DMS 273 treated with DMSO at 0.1 percent for 48 hours (cell line): ENCODE data around the gene IFITM1.
"Not testable (repeated sequence)": the region's sequence is repeated elsewhere in the genome, so short reads cannot be mapped to it uniquely, and the experiment has no call there.

Experiments
- DNase-seq: peaks from one replicate; lab custom pipeline; 2025; lab: John Stamatoyannopoulos, UW

IFITM1 gene

GRCh38 chr11:313787-314553, at the start of gene IFITM1:
Gene IFITM1 (plus strand): TSS chr11:314040. CDS start chr11:314171, 131 bp downstream.
- DNase-seq, result no peak

DNA sequence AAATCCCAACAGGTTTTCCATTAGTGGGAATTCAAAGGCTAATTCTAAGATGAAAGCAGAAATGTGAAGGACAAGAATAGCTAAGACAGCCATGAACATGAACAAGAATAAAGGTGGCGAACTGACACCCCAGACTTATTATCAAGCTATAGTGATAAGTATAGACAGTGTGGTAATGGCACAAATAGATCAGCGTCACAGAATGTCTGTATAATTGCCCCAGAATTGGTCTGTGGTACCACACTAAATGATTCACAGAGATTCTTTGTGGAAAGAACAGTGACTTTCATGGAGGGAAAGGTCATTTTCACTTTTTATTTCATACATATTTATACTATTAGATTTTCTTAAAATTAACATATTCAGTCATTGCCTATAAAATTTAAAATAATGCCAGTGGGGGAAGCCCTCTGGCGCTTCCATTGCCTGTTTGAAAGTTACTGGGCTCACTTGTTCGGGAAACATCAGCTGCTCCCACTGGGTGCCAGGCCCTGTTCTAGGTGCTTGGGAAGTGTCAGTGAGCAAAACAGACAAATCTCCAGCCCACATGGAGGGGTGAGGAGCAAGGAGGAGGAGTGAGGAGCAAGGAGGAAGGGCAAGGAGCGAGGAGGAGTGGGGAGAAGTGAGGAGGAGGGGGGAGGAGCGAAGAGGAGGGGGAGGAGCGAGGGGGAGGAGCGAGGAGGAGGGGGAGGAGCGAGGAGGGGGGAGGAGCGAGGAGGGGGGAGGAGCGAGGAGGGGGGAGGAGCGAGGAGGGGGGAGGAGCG, 47.0 kb upstream of the IFITM1 start:
- DNase-seq, result no peak

DNA sequence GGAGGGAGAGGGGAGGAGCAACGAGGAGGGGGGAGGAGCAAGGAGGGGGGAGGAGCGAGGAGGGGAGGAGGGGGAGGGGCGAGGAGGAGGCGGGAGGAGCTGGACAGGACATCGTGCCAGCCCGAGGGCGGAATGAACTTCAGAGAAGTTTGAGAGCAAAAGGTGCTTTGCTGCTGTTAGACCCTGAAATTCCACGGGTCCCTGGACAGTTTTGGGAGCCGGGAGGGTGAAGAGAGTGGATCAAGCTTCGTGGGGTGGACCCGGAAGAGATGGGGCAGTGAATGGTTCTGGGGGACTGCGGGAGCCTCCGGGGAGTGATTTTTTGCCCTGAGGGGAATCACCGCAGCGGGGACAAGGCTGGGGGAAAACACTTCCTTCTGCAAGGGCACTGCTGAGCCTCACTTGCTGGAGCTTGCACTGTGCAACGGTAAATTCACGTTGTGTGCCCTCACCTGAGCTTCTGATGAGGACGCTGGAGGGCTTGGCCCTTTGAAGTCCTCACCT, 46.3 kb upstream of the IFITM1 start:
- DNase-seq, result no peak

DNA sequence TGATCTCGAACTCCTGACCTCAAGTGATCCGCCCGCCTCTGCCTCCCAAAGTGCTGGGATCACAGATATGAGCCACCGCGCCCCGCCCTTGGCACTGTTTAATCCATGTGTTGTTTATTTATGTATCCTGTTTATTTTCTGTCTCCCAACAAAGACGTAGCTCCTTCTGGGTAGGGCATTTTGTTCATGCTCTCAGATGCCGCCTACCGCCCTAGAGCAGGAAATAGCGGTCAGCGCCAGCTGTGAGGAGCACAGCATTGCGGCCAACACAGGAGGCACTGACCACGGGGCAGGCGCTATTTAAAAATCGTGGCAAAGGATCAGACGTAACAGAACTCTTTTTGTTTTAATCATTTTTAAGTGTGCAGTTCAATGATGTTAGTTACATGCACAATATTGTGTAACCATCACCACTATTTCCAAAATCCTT, 45.1 kb upstream of the IFITM1 start:
- not testable (repeated sequence) for DNase-seq

DNA sequence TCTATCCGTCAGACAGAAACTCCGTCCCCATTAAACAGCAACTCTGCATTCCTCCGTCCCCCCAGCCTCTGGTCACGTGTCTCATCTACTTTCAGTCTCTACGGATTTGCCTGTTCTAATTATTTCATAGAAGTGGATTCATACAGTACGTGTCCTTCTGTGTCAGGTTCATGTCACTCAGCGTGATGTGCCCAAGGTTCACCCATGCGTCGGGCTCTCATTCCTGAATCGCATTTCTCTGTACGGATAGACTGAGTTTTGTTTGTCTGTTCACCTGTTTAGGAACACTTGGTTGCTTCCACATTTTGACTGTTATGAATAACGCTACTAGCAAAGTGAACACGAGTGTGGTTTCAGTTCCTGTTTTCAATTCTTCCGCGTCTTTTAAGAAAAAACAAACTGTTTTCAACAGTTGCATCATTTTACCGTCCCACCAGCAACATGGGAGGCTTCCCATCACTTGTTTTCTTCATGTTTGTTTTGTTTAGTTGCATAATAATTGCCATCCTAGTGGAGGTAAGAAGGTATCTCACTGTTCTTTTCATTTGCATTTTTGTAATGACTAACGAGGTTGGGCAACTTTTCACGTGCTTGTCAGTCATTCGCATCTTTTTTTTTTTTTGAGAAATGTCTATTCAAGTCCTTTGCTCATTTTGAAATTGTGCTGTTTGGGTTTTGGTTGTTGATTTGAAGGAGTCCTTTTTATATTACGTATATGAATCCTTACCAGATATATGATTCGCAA, 44.5 kb upstream of the IFITM1 start:
- DNase-seq, result no peak

DNA sequence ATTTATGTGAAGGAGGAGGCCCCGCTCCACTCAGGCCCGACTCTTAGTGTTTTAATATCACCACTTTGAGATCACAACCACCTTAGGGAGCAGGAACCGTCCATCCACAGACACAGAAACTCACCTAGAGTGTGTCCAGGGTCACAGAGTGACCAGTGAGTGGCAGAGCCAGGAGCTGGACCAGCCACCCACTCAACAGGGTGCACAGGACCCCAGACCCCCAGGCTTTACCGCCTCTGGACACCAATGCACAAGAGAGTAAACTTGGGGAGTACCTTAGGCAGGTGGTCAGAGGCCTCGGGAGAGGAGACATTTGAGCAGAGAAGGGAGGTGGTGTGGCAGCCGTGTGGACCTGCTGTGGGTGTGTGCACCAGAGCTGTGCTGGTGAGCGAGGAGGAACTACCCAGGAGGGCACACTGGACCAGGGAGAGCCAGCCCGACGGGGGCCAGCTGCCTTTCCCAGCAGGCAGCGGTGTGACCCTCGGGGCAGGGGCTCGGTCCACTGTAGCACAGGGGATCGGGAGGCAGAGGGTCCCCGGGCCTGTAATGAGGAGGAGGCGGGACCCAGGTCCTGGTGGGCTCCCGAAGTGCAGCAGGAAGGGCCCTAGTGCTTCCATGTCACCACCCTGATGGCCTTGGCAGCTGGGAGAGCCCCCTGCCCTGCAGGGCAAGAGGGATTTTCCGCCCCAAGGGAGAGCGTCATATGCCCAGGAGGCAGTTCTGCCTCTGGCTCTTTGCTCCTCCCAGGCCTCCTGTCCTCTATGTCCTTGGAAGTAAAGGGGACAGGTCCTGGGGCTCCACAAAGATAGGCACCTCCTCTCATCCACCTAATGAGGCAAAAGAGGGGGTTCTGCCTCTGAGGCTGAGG, 43.2 kb upstream of the IFITM1 start:
- DNase-seq, result no peak

- no peak for DNase-seq
Measured at GRCh38 chr11:271319-271715, 42.5 kb upstream of the IFITM1 start.

DNA sequence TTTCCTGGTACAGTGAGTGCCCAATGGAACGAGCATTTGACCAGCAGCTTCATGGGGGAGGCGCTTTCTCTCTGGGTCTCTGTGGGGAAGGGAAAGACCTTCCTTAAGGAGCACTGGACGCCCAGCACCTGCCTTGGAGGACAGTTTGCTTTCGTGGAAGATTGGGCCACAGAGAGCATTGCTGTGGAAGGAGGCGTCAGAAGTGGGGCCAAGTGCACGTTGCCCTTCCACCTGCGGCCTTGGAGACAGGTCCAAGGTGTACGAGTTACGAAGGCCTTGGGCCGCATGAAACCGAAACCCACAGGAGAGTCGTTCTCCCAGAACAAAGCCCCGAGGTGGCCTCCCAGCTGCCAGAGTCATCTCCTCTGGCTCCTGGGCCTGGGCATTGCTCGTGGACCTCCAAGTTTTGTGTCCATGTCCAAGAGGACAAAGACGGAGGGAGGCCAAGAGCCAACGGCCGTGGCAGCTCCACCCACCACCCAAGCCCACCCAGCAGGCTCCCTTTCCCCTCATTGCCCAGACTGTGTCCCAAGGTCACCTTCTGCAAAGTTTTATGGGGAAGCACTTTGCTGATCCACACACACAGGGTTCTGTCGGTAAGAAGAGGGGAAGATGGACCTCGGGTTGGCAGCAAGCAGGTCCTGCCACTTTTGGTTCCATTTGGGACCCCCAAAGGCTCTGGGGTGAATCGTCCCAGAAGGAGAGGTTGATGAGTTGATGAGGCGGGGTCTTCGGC, 41.5 kb upstream of the IFITM1 start:
- DNase-seq, result no peak

DNA sequence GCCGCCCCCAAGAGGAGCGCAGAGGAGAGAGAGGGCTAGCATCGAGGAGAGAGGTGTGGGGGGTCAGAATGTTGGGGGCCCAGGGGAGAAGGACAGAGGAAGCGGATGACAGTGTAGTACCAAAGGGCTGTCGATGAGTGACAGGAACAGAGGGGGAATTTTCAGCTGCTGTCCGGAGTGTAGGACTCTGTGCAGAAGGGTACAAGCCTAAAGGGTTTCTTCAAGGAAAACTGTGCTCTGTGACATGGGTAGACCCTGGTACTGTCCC, 41.0 kb upstream of the IFITM1 start:
- DNase-seq, result no peak

- no peak for DNase-seq
Measured at GRCh38 chr11:276219-276618, 37.6 kb upstream of the IFITM1 start.

GRCh38 chr11:278001-278951, 35.6 kb upstream of the IFITM1 start, which contains the start of gene NLRP6:
Gene NLRP6 (plus strand): TSS chr11:278407. CDS start chr11:278570, 163 bp downstream.
- no peak for DNase-seq

DNA sequence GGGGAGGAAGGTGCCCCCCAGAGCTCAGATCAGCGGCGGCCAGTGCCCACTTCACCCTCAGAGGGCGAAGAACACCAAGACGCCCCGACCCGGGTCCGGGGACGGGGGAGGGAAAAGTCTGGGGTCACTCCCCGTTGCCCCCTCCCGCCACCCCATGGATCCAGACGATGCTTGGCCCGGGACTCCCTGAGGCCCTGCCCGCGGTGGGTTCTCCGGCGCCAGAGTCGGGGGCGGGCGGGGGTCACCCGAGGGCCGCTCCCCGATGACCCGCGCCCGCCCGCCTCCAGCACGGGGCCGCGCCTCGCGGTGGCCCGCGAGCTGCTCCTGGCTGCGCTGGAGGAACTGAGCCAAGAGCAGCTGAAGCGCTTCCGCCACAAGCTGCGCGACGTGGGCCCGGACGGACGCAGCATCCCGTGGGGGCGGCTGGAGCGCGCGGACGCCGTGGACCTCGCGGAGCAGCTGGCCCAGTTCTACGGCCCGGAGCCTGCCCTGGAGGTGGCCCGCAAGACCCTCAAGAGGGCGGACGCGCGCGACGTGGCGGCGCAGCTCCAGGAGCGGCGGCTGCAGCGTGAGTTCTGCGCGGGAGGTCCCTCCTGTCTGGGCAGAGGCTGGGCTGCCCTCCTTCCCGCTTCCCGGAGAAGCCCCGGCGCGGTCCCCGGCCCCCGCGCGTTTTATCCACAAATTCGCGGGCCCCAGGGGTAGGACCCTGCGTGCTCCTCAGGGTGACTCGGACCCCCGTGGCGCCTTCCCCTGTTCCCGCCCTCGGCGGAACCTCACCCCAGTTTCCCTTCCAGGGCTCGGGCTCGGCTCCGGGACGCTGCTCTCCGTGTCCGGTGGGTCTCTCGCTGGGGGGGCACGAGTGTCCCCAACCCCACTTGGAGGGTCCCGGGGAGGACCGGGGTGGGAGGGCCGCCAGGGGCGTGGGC, 34.5 kb upstream of the IFITM1 start:
- no peak for DNase-seq

DNA sequence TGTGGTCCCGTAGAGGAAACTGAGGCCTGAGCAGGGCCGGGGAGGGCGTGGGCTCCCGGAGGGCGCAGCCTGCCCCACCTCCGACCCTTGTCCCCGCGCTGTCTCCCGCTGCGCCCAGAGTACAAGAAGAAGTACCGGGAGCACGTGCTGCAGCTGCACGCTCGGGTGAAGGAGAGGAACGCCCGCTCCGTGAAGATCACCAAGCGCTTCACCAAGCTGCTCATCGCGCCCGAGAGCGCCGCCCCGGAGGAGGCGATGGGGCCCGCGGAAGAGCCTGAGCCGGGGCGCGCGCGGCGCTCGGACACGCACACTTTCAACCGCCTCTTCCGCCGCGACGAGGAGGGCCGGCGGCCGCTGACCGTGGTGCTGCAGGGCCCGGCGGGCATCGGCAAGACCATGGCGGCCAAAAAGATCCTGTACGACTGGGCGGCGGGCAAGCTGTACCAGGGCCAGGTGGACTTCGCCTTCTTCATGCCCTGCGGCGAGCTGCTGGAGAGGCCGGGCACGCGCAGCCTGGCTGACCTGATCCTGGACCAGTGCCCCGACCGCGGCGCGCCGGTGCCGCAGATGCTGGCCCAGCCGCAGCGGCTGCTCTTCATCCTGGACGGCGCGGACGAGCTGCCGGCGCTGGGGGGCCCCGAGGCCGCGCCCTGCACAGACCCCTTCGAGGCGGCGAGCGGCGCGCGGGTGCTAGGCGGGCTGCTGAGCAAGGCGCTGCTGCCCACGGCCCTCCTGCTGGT, 33.7 kb upstream of the IFITM1 start:
- no peak for DNase-seq

DNA sequence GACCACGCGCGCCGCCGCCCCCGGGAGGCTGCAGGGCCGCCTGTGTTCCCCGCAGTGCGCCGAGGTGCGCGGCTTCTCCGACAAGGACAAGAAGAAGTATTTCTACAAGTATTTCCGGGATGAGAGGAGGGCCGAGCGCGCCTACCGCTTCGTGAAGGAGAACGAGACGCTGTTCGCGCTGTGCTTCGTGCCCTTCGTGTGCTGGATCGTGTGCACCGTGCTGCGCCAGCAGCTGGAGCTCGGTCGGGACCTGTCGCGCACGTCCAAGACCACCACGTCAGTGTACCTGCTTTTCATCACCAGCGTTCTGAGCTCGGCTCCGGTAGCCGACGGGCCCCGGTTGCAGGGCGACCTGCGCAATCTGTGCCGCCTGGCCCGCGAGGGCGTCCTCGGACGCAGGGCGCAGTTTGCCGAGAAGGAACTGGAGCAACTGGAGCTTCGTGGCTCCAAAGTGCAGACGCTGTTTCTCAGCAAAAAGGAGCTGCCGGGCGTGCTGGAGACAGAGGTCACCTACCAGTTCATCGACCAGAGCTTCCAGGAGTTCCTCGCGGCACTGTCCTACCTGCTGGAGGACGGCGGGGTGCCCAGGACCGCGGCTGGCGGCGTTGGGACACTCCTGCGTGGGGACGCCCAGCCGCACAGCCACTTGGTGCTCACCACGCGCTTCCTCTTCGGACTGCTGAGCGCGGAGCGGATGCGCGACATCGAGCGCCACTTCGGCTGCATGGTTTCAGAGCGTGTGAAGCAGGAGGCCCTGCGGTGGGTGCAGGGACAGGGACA, 32.9 kb upstream of the IFITM1 start:
- DNase-seq, result no peak

- DNase-seq, result no peak
Measured at GRCh38 chr11:281486-282161, 32.2 kb upstream of the IFITM1 start.

DNA sequence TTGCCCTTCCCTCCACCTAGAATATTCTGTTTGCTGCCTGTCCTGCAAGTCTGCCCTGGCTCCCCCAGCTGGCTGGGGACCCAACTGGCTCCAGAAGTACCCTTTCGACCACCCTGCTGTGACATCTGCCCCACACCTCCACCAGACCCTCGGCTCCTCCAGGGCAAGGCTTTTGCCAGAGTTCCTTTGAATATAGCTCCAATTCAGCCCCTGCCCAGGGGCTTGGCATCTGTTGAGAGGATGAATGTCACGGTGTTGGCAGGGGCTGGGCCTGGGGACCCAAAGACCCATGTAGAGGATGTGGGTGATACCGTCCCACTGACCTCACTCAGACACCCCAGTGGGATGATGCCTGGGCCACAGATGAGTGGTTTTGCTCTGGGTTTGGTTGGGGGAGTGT, 31.7 kb upstream of the IFITM1 start:
- no peak for DNase-seq
